CD4-positive, alpha-beta T cell (primary cell): ENCODE measurements around the gene HDAC7. TPM values are rescaled to one million over a fixed set of nuclear protein-coding genes. Genes with fewer than 3 reads are reported as not detected.
"Not testable (repeated sequence)": the region's sequence is repeated elsewhere in the genome, so short reads cannot be mapped to it uniquely, and the experiment has no call there.

ENCODE experiments used
- ATAC-seq: fragments of 200-7000 bp; cut with Tn5 transposase; one replicate; pipeline ENCODE4 v1.10.0; 2022; ENCODE audit warnings: mild to moderate bottlenecking; ENCODE audit not compliant: poor library complexity
- CTCF ChIA-PET: fragments of 350-600 bp; sonication (Branson Sonifier 250); formaldehyde crosslinking; loops from one replicate; lab custom pipeline; 2021; ENCODE audit warnings: antibody characterized with exemption, inconsistent platforms; lab: Charles Lee
- POLR2A ChIA-PET: fragments of 350-600 bp; sonication (Branson Sonifier 250); formaldehyde crosslinking; loops from one replicate; lab custom pipeline; 2021; ENCODE audit warnings: antibody characterized with exemption, inconsistent platforms; lab: Charles Lee
- DNase-seq, 14 experiments: peaks; one replicate each; pipeline ENCODE4 v3.0.0-alpha.2; 2013 to 2020; ENCODE audit warnings: mixed read lengths in 2 of 14
- H3K27ac ChIP-seq, 2 donors: one replicate each; pipeline versions ENCODE4 v1.5.1 to v1.7.0; 2013; ENCODE audit warnings: low read length in 2 of 2, low read depth in 1 of 2, mild to moderate bottlenecking in 1 of 2
- H3K27me3 ChIP-seq, 2 experiments: 1 replicate in 1 of 2; 2 replicates in 1 of 2; pipeline versions ENCODE4 v1.6.1 to v1.7.0; 2013; ENCODE audit warnings: low read length in 2 of 2, control low read depth in 1 of 2, mild to moderate bottlenecking in 1 of 2, moderate library complexity in 1 of 2; ENCODE audit not compliant: insufficient read depth in 2 of 2, control insufficient read depth in 1 of 2
- H3K36me3 ChIP-seq: one replicate; pipeline ENCODE4 v1.6.1; 2013; ENCODE audit warnings: low read length, control low read depth; ENCODE audit not compliant: insufficient read depth
- H3K4me1 ChIP-seq: one replicate; pipeline ENCODE4 v1.6.1; 2013; ENCODE audit warnings: low read length, control low read depth; ENCODE audit not compliant: insufficient read depth
- H3K4me3 ChIP-seq: one replicate; pipeline ENCODE4 v1.5.1; 2013; ENCODE audit warnings: mild to moderate bottlenecking, low read length, moderate library complexity
- H3K9me3 ChIP-seq, 2 experiments: 1 replicate in 1 of 2; 2 replicates in 1 of 2; pipeline versions ENCODE4 v1.6.1 to v1.7.0; 2013; ENCODE audit warnings: low read length in 2 of 2, mild to moderate bottlenecking in 2 of 2, control low read depth in 1 of 2, moderate library complexity in 1 of 2; ENCODE audit not compliant: control insufficient read depth in 1 of 2, insufficient read depth in 1 of 2
- H3K27ac Mint-ChIP-seq: one replicate; pipeline ENCODE4 v1.8.0; 2020; ENCODE audit warnings: mixed read lengths
- H3K27me3 Mint-ChIP-seq: one replicate; pipeline ENCODE4 v1.8.0; 2021; ENCODE audit warnings: mixed read lengths
- H3K36me3 Mint-ChIP-seq: one replicate; pipeline ENCODE4 v1.8.0; 2021; ENCODE audit warnings: low read depth, mixed read lengths
- H3K4me1 Mint-ChIP-seq: one replicate; pipeline ENCODE4 v1.8.0; 2021; ENCODE audit warnings: low read depth, mixed read lengths
- H3K4me3 Mint-ChIP-seq: one replicate; pipeline ENCODE4 v1.8.0; 2020; ENCODE audit warnings: mild to moderate bottlenecking, mixed read lengths
- H3K9me3 Mint-ChIP-seq: one replicate; pipeline ENCODE4 v1.8.0; 2020; ENCODE audit warnings: mixed read lengths
- intact Hi-C, 2 experiments: fragments of 100-400 bp; cut with DNase I in 1 of 2; cut with micrococcal nuclease in 1 of 2; formaldehyde crosslinking; loops; one replicate each; pipeline versions ENCODE4 v1.15.1 to v1.9.0; 2023 to 2025; cut with DNase I, micrococcal nuclease
- total RNA-seq, 174 experiments: library from RNA in 2 of 174; stranded (reverse) in 2 of 174; gene quantifications; one replicate each; pipeline ENCODE4 v1.2.3 and lab custom pipeline; 2021 to 2026
- TF ChIP-seq, protein P1 (sequence below): fragments of 200-600 bp; IDR thresholded peaks from one replicate; pipeline ENCODE4 v1.8.0; 2022; ENCODE audit warnings: antibody characterized with exemption, mild to moderate bottlenecking

Gene HDAC7
- total RNA-seq, 2 experiments from 2014 or later: 116 to 122 TPM

DNA sequence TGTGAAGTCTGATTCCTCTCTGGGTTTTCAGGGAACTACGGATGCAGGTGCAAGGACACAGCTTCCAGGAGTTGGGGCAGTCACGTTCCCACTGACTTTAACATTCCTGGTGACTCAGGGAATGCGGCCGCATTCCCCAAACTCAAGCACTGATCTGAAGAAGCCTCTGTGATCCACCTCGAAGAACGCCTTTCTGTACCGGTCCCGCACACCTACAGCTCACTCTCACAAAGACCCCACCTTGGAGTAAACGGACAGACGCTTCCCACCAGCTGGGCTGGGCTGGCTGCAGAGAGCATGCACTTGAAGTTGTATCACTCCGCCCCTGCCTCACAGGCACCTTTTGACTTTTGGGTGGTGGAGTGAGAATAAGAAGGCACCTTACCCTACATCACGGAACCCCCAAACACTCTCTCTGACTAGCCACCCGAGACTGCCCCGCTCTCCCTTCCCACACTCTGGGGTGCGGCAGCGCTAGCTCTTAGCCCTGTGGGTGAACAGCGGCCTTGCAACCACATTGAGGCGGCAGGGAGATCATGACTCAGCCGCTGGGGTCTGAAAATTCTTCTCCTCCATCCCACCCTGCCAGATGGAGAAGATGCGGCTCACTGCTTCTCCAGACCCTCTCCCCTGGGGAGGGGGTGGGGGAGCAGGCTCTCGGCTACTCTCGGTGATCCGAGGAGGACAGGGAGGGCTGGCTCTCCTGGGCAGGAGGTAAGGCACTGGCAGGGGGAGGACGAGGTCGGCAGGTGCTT, 23.7 kb upstream of the HDAC7 start:
- DNase-seq (no peak), ATAC-seq (no peak)
- Histone ChIP-seq H3K4me3 (no peak overlapping the region), H3K9me3 (no peaks in the 10 kb centered on the region), H3K27me3 (no peaks in the 10 kb centered on the region), H3K36me3 (no peaks in the 10 kb centered on the region), H3K27ac (no peak overlapping the region), H3K4me1 (no peaks in the 10 kb centered on the region)
- Mint-ChIP-seq H3K9me3 (no peaks in the 10 kb centered on the region), H3K4me3 (no peak overlapping the region), H3K4me1 (no peaks in the 10 kb centered on the region), H3K36me3 (no peaks in the 10 kb centered on the region), H3K27me3 (no peaks in the 10 kb centered on the region), H3K27ac (no peak overlapping the region)
- ChIA-PET POLR2A (interaction anchor here (1.0 kb wide), 1 partner anchor 103 kb away, joined by 3 read pairs; no protein-coding TSS in a partner anchor), CTCF (interaction anchor here (1.6 to 7.5 kb wide), 2 partner anchors 101 to 128 kb away, joined by 3 to 86 read pairs; no protein-coding TSS in a partner anchor)
- intact Hi-C loops: loop anchor here in 1 of 2 experiments (5.0 kb wide), 1 partner anchor 109 kb away; no protein-coding TSS in a partner anchor
- TF ChIP-seq, protein P1, sequence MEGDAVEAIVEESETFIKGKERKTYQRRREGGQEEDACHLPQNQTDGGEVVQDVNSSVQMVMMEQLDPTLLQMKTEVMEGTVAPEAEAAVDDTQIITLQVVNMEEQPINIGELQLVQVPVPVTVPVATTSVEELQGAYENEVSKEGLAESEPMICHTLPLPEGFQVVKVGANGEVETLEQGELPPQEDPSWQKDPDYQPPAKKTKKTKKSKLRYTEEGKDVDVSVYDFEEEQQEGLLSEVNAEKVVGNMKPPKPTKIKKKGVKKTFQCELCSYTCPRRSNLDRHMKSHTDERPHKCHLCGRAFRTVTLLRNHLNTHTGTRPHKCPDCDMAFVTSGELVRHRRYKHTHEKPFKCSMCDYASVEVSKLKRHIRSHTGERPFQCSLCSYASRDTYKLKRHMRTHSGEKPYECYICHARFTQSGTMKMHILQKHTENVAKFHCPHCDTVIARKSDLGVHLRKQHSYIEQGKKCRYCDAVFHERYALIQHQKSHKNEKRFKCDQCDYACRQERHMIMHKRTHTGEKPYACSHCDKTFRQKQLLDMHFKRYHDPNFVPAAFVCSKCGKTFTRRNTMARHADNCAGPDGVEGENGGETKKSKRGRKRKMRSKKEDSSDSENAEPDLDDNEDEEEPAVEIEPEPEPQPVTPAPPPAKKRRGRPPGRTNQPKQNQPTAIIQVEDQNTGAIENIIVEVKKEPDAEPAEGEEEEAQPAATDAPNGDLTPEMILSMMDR: no peak

DNA sequence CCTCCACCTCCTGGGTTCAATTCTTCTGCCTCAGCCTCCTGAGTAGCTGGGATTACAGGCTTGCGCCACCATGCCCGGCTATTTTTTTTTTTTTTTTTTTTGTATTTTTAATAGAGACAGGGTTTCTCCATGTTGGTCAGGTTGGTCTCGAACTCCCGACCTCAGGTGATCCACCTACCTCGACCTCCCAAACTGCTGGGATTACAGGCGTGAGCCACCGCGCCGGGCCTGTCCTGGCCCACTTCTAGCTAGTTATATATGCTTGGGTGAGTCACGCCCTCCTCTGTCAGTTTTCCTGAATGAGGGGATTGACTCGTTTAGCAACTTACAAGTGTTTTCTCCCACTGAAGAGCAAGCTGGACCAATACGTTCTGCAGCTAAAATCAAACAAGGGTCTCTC, 22.8 kb upstream of the HDAC7 start:
- POLR2A ChIA-PET: interaction anchor here (1.0 kb wide), 1 partner anchor 102 kb away, joined by 3 read pairs; no protein-coding TSS in a partner anchor
- H3K27ac Mint-ChIP-seq: not testable (repeated sequence)

DNA sequence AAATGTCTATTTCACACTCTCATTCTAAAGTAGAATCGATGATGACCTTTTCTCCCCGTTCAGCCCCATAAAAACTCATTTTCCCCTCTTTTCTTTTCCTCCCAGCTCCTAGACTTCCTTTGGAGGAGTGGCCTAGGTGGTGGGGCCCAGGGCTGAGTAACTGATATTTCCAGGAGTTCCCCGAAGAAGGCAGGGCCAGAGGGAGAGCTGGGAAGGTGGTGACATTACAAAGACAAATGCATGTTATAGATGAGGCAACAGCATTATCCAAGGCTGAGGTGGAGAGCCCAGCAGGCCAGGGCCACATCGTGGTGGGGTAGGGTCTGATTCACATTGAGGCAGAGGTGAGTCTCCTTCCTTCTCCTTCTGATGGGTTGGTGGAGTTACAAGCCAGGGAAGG, 22.2 kb upstream of the HDAC7 start:
- Mint-ChIP-seq H3K27ac (no peak overlapping the region), H3K4me3 (no peak overlapping the region), H3K27me3 (no peaks in the 10 kb centered on the region), H3K36me3 (no peaks in the 10 kb centered on the region), H3K9me3 (no peaks in the 10 kb centered on the region), H3K4me1 (peaks cover 10% of the 10 kb centered on the region)
- no peaks in the 10 kb centered on the region for H3K36me3 ChIP-seq
- TF ChIP-seq, protein P1: no peak
- H3K27me3 ChIP-seq: no peaks in the 10 kb centered on the region
- H3K4me3 ChIP-seq: no peak overlapping the region
- ATAC-seq (no peak), DNase-seq (no peak)
- intact Hi-C loops: loop anchor here in 1 of 2 experiments (2.0 to 5.0 kb wide), 2 partner anchors 110 to 189 kb away; no protein-coding TSS in a partner anchor
- CTCF ChIA-PET: interaction anchor here (1.1 to 7.5 kb wide), 2 partner anchors 40 to 99 kb away, joined by 3 to 86 read pairs; no protein-coding TSS in a partner anchor
- H3K9me3 ChIP-seq: no peaks in the 10 kb centered on the region
- peaks cover 9% of the 10 kb centered on the region for H3K4me1 ChIP-seq
- POLR2A ChIA-PET: no interaction called here
- no peak overlapping the region for H3K27ac ChIP-seq

More for the DNA sequence above, 22.8 kb upstream of the HDAC7 start:
- not testable (repeated sequence) for H3K4me3 ChIP-seq, ATAC-seq, H3K27me3 ChIP-seq, H3K36me3 ChIP-seq, H3K27me3 Mint-ChIP-seq, DNase-seq, H3K36me3 Mint-ChIP-seq, H3K4me1 ChIP-seq, H3K9me3 Mint-ChIP-seq, H3K9me3 ChIP-seq, H3K4me1 Mint-ChIP-seq, H3K4me3 Mint-ChIP-seq, H3K27ac ChIP-seq
- intact Hi-C loops: loop anchor here in 1 of 2 experiments (5.0 kb wide), 1 partner anchor 110 kb away; no protein-coding TSS in a partner anchor
- CTCF ChIA-PET: interaction anchor here (1.6 to 7.5 kb wide), 2 partner anchors 100 to 127 kb away, joined by 3 to 86 read pairs; no protein-coding TSS in a partner anchor
